Lower leg skin (tissue), 4 donors: ENCODE data around the gene SFPQ. TPM values are rescaled to one million over a fixed set of nuclear protein-coding genes. Genes with fewer than 3 reads are reported as not detected.

Experiments
- DNase-seq, 2 donors: peaks; one replicate each; pipeline ENCODE4 v3.0.0-alpha.2; 2019; ENCODE audit warnings: low spot score in 2 of 2
- H3K4me3 ChIP-seq: fragments of 200-600 bp; sonication (generic); 2 replicates; pipeline ENCODE4 v1.5.1; 2017; ENCODE audit warnings: mild to moderate bottlenecking, low read depth; ENCODE audit not compliant: poor library complexity, severe bottlenecking
- CTCF ChIP-seq, 3 donors: fragments of 450-650 bp; IDR thresholded peaks; one replicate each; pipeline ENCODE4 v1.5.1; 2016; ENCODE audit warnings: antibody characterized with exemption in 3 of 3, mild to moderate bottlenecking in 3 of 3, moderate library complexity in 2 of 3
- POLR2A ChIP-seq, 2 donors: fragments of 450-650 bp; IDR thresholded peaks; one replicate each; pipeline ENCODE4 v1.6.1; 2016 to 2017; ENCODE audit warnings: antibody characterized with exemption in 2 of 2, mild to moderate bottlenecking in 1 of 2, moderate library complexity in 1 of 2
- WGBS, 2 donors: methylation state at CpG; one replicate each; pipeline ENCODE4 v1.1.5; 2018; 5-methylcytosine and 5-hydroxymethylcytosine counted together
- intact Hi-C: fragments of 100-400 bp; cut with DNase I; formaldehyde crosslinking; loops from one replicate; pipeline ENCODE4 v1.15.0; 2023; ENCODE audit warnings: low total_unique reads
- total RNA-seq, 4 donors: library from RNA; depleted of rRNA; stranded (reverse); fragments of >200 nt; gene quantifications; one replicate each; pipeline ENCODE4 v1.1.0, GENCODE V29; 2016

SFPQ gene
- total RNA-seq, 4 donors from 2014 or later: 119 to 247 (median 174) TPM

DNA sequence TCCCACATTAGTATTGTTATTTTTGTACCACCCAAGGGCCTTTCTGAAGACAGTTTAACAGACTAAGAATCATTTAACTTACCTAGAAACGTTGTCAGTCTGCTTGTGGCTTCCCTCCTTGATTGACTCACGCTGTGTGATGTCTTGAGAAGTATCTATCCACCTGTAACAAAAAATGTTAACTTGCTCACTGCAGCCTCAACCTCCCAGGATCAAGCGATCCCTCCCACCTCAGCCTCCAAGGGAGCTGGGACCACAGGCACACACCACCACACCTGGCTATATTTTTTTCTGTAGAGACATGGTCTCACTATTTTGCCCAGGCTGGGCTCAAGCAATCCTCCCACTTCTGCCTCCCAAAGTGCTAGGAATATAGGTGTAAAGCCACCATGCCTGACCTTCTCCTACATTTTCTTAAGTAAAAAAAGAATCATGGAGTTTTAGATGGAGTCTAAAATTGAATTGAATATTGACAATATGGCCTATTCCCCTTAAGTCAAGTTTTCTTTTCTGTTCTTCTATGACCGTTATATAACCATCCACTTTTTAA is 15.6 kb downstream of the SFPQ start:
- 91 to 94% methylated on average over 4 of the region's 4 CpGs for WGBS, 2 donors
- intact Hi-C loops: no loop called here
- no peak for DNase-seq
- no peak overlapping the region for H3K4me3 ChIP-seq
- TF ChIP-seq CTCF (IDR thresholded peaks at IDR 0.05): no peak
- TF ChIP-seq POLR2A (IDR thresholded peaks at IDR 0.05): no peak

- no peak for TF ChIP-seq CTCF (IDR thresholded peaks at IDR 0.05)
- TF ChIP-seq POLR2A (IDR thresholded peaks at IDR 0.05): no peak
- no peak for DNase-seq
- no peak overlapping the region for H3K4me3 ChIP-seq
- intact Hi-C loops: no loop called here
- WGBS, 2 donors: 92 to 94% methylated on average over 1 of the region's 1 CpG
Measured at GRCh38 chr1:35175602-35176001, 17.3 kb downstream of the SFPQ start.

- WGBS, 2 donors: 79 to 86% methylated on average over 9 of the region's 9 CpGs
- DNase-seq: no peak
- intact Hi-C loops: no loop called here
Measured at GRCh38 chr1:35175098-35175576, 17.8 kb downstream of the SFPQ start.

DNA sequence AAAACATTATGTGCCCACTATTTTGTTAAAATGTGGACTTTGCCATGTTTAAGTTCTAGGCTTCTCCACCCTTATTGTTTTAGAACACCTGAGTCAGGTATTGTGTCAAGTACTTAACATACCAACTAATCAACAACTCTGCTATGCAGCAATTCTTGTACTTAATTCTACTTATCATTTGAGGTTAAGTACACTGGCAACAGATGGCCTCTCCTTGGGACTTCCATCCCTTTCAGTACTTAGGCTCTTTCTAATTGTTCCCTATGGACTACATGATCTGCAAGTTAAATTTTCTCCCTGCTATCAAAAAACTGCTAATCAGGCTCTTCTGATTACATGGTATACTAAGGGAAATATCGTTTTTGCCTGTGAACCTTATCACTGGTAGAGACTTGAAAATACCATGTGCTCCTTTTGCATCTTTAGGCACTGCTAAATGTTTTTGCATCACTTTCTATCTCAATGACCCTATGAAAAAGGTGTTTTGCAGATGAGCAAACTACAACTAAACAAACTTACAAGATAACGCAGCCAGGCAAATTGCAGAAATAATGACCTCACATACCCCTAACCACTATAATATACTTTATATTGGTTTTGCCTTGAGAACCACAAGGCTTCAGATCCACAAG is 18.9 kb downstream of the SFPQ start:
- no peak for DNase-seq
- 71% methylated on average over 2 of the region's 2 CpGs for WGBS, 2 donors
- intact Hi-C loops: no loop called here
- TF ChIP-seq CTCF (IDR thresholded peaks at IDR 0.05) (no peak), POLR2A (IDR thresholded peaks at IDR 0.05) (no peak)
- H3K4me3 ChIP-seq: no peak overlapping the region

More at GRCh38 chr1:35175098-35175576, 17.8 kb downstream of the SFPQ start:
- no peak overlapping the region for H3K4me3 ChIP-seq
- TF ChIP-seq POLR2A (IDR thresholded peaks at IDR 0.05) (no peak), CTCF (IDR thresholded peaks at IDR 0.05) (no peak)

DNA sequence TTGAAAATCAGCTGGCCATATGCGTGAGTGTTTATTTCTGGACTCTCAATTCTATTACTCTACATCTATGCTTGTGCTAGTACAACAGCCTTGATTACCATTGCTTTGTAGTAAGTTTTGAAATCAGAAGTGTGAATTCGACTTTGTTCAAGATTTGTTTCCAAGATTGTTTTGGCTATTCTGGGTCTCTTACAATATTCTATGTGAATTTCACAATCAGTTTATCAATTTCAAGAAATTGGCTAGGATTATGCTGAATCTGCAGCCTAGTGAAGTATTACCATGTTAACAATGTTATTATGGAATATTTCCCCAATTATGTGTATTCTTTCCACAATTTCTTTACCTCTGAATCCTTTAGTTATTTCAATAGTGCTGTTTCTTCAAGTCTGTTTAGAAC is 19.5 kb downstream of the SFPQ start:
- DNase-seq: no peak
- WGBS, 2 donors: 77 to 79% methylated on average over 2 of the region's 2 CpGs
- no peak for TF ChIP-seq POLR2A (IDR thresholded peaks at IDR 0.05)
- TF ChIP-seq CTCF (IDR thresholded peaks at IDR 0.05): no peak
- H3K4me3 ChIP-seq: no peak overlapping the region
- intact Hi-C loops: no loop called here
